HG02981 (cell line): Measurements from ENCODE around the gene PALLD.
"Not testable (repeated sequence)": the region's sequence is repeated elsewhere in the genome, so short reads cannot be mapped to it uniquely, and the experiment has no call there.

Source experiments
- ATAC-seq: cut with Tn5 transposase; IDR thresholded peaks from one replicate; pipeline ENCODE4 v1.9.1; 2021; ENCODE audit warnings: mild to moderate bottlenecking, moderate library complexity; ENCODE audit not compliant: unreplicated experiment

The PALLD gene

DNA sequence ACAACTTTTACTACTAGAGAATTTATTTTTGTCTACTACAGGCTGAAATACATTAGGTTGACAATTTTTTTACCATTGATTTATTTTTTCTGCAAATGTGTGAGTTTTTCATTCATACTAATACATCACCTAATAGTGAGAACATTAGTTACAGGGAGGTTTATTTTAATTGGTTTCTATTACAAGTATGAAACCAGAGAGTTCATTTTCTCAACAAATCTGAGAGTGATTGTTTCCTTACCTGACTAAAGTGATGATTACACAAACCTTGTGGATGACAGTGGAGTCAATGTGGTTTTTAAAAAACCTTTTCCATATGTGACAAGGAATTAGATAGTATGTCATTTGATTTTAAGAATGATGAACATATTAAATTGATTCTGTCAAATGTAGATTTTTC is 227.4 kb downstream of the PALLD start:
- ATAC-seq, result peak; percentile 68

DNA sequence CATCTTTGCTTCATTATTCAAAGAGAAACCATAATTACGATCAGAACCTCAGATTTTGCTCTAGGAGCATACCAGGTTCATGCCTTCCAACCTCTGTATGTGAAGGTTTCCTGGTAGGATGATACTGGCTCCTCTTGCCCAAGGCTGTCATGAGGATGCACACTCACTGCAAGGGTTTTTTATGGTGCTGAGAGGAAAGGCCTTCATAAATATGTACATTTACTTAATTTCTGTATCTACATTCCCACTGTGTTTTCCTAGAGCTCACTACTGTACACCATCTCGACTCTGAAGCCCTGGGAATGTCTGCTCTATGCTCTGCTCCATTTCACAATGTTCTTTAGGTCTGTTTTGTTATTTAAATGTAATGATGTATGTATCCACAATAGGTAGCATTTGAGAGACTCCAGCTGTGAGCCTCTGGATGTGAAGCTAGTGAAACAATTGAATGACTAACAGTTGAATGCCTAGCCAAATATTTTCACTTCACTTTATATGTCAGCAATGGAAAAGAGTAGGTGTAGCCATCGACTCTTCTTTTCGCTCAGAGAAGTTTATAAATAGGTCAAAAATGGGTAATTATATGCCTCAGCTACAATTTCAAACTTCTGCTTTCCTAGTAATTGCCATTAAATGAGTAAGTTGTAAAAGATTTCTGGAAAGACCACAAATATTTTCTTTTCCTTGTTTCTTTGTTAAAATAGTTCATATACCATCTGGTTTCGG is 228.0 kb downstream of the PALLD start:
- no peak for ATAC-seq

DNA sequence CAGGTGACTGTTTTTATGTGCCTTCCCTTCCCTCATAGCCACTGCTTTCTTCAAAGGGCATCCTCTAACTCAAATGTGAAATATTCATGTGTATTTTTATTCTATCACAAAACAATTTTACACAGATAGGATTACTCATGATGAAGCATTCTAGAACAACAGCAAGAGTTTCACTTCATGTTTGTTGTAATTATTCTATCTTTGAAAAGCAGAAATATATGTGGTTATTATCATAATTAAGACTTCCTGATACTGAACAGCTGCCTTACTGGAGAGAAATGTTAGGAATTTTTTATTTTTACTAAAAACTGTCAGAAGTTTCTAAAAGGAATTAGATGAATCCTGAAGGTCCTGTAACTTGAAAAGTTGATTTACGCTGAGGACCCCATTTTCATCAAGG is 229.1 kb downstream of the PALLD start:
- ATAC-seq, result no peak

DNA sequence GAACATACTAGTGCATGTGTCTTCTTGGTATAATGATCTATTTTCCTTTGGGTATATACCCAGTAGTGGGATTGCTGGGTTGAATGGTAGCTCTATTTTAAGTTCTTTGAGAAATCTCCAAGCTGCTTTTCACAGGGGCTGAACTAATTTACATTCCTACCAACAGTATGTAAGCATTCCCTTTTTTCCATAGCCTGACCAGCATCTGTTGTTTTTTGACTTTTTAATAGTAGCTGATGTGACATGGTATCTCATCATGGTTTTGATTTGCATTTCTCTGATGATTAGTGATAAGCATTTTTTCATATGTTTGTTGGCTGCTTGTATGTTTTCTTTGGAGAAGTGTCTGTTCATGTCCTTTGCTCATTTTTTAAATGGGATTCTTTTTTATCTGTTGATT is 230.3 kb downstream of the PALLD start:
- ATAC-seq, result not testable (repeated sequence)

DNA sequence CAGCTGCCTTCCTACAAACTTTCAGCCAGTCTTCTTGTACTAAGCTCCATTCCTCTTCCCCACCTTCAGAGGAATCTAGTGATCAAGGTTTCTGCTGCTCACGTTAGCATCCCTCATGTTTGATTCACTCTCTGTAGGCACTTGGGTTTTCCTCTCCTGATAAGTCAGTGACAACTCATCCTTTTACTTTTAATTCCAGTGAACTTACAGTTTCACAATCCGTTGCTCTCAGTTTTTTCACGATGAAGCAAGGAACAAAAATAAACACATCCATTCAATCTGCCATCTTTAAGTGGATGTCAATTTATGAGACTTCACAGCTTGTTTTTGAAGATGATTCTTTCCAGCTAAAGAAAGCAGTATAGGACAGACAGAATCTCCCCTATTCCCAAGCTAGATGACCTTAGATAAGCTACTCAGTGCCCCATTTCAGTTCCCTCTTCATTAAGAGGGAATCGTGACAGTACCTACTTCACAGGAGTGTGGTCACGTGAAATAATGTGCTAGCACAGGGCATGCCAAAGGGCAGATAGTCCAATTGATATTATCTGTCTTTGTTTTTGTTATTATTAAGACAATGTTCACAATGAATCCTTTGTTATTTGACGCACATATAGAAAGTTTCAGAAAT is 234.3 kb downstream of the PALLD start:
- no peak for ATAC-seq

DNA sequence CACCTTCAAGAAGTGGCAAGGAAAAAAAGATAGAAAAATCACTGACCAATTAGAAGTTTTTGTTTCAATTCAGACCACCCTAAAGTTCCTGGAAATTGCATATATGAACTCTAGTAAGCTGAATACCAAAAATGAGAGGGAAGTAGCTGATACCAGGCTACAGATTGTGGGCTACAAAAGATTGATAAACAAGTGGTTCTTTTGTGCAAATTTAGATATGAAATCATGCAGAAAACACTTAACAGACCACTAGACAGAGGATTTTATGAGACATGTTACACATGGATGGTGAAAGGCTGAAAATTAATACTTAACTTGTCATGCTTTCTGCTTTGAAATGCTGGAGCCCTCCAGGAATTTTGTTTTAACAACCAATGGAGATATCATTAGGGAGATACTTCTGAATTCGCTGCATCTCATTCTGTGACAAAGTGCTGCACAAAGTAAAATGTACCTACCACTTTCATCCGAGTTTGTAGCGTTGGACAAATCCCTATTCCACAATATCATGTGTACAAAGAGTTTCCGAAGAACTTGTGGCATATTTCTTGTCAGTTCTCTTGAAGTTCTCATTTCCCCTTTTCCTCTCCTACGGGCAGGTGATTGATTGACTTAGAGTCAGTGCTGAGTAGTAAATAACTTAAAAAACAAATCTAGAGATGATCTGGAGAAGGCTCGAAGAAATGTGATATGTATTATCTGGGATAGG is 235.0 kb downstream of the PALLD start:
- peak; percentile 56 for ATAC-seq

DNA sequence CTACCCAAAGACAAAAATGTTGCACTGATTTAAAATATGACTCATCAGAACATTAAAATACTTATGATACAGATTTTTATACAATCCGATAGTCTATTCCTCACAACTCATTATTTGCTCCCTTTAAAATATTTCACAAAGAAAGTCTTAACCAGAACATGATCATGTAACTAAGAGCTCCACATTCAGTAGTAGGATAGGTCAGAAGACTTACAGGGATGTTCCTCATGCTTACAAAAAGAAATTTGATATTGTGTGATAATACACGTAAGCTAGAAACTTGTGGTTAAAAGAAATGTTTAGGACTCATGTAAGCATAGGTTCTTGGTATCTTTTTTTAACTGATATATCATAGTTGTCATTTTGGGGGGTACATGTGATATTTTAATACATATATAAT is 235.9 kb downstream of the PALLD start:
- no peak for ATAC-seq

DNA sequence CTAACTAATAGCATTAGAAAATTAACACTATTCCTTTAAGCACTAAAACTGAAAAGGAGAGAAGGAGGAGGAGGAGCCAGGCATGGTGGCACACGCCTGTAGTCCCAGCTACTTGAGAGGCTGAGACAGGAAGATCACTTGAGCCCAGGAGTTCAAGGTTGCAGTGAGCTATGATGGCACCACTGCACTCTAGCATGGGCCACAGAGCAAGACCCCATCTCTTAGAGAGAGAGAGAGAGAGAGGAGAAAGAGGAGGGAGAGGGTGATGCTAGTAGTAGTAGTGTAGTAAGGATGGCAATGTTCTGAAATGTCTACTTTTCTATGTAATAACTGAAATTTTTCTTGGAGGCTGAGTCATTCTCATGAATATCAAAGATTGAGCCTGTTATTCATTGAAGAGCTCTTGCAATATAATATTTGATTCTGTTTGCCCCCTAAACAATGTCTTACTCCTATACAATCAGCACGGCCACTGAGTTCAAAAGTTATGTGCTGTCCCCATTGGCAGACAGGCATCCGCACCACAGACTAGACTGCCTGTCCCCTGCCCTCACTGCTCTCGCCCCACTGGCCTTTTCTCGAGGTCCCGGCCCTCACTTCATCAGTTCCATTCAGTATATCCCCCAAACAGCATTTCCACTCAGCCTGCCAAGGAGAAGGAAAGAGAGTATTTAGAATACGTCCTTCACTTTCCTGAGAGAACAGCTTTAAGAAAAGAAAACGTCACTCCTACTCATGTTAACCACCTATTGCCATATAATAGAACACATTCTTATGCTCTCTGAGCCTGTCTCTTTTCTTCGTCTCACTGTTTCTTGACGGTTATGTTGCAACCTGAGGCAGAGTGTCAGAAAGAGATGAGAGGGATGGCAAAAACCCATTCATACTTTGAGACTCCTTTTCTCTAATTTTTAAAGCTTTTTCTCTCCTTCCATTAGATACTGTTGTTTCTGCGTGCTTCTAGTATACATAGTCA is 238.1 kb downstream of the PALLD start:
- no peak for ATAC-seq

DNA sequence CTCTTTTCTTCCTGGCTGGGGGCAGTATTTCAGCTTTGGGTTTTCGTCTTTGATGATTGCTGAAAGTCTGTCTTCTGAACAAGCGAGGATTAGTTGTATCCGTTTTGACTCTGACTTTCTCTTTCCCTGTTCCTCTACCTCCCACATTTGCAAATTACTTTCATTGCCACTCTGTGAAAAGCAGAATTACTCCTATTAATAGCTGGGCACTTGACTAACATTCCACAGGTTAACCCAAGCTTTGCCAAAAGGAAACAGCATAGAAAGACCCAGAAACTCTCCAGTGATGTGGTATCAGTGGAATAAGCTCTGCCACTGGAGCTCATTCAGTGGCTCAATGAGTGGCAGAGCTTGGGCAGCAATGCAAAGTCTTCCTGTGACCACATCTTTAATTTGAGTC is 238.9 kb downstream of the PALLD start:
- ATAC-seq, result no peak

DNA sequence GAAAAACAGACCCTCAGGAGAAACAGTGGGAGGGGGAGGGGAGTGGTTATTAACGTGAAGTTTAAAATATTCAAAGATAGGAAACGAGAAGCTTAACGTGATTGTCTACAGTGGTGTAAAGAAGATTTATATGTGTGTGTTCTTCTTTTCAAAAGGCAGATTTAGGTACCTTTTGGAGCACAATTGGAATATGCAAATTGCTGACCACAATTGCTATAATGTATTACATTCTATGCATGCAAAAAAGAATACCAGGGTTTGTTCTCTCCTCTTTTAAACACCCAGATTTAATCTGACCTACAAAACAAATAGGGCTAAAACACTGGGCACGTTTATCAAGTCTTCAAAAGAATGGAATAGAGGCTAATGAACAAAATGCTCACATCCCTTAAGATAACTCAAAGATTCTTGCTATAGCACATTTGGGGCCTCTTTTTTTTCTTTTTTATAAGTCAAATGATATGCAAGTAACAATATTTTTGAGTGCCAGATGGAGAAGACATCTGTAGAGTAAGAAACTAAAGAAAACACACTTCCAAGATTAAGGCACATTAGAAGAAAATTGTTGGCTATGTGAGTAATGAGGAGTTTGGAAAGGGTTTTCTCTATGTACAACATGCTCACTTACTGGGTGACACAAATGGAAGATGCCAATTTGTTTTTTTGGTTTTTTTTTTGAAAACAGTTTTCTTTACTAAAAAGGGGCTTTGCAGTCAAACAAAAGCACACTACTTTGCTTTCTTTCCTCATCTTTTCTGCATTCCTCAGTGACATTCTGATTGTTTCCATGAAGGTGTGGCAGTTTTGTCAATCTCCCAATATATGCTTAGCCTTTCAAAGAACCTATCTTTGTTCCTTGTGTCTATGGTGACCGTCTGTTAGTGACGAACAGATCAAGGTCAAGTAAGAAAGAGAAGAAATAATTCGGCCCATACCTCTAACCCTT is 240.3 kb downstream of the PALLD start:
- no peak for ATAC-seq

DNA sequence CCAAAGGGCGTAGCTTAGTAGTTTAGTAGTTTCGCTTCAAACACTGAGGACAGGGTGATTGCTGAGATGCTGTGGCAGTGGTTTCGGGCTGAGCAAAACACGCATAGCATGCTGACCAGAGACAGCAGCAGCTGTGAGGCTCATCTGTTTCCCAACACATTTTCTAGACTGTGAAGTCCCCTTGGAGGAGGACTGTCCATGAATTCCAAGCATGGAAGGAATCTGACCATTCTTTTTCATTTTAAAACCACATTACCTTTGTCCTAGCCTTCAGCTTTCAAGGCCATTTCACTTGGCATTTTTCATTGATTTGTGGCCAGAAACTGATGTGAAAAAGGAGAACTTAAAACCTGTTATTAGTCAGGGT is 240.9 kb downstream of the PALLD start:
- ATAC-seq, result no peak

DNA sequence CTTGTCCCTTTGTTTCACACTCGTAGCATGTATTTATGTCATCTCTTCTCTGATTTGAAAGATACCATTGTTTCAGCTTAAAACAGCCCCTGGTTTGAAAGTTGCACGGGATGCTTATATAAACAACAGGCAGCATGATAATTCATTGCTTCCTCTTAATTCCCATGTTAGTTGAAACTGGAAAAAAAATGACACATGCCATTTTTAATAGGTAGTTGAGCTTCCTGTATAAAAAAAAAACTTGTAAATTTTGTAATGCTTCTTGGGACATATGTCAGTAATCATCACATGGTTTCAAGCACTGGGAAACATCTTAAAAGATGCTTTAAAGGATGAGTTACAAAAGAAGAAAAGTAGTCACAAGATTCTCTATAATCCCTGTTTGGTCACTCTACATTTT is 243.0 kb downstream of the PALLD start:
- ATAC-seq, result no peak

DNA sequence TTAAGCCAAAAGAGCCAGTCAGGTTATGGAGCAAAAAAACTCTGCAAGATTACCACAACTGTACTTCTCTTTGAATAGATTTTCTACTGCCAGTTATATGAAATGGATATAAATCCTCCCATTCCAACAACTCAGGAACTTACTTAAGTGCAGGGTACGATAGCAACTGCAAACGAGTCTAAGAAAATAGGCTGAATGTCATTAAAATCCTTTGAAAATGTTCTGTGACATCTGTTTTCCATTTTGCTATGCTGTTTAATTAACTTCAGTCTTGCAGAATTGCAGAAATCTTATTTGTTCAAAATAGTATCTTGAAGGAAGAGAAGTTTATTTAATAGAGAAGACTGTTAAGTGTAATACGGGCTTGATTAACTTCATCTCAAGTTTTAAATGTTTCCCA is 243.8 kb downstream of the PALLD start:
- no peak for ATAC-seq

DNA sequence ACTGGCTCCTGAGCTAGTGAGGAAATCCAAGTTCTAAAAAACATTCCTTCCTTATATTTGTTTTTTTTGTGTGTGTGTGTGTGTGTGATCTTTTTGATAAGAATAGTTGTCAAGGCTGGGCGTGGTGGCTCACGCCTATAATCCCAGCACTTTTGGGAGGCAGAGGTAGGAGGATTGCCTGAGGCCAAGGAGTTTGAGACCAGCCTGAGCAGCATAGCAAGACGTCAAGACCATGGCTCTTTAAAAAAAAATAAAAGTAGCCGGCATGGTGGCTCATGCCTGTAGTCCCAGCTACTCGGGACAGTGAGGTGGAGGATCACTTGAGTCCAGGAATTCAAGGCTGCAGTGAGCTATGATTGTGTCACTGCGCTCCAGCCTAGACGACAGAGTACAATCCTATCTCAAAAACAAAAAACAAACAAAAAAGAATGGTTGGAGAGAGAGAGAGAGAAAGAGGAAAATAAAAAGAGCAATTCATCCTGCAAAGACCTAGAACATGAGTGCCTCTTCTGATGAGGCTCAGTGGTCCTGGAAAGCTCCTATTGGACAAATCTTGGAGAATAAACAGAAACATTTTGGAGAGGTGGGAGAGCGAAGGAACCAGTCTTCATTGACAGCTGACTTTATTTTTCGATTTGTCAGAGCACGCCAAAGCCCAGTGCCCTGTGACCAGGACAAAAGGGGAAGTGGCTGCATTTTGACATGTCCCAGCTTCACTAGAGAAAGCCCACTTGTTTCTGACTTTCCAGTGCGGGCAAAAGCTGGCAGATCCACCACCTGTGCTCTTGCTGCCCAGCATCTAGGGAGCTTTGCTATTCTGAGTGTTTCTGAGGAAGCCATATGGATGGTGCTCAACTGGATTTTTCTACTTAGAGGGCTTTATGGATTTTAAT is 244.7 kb downstream of the PALLD start:
- no peak for ATAC-seq

DNA sequence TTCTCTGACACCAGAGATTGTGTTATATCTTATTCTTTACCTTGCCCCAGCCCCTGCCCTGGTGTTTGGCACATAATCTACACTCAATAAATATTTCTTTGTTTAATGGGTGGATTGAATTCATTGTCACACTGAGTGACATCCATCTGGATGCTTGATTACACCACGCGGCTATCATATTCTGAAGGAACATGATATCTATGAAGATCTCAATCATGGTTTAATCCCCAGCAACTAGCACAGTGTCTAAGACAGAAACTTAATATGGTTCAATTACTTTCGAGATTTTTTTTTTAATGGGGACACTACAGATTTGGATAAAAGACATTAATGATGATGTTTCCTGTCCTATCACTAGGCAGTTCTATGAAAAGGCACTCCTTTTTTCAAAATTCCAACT is 246.3 kb downstream of the PALLD start:
- ATAC-seq, result no peak

DNA sequence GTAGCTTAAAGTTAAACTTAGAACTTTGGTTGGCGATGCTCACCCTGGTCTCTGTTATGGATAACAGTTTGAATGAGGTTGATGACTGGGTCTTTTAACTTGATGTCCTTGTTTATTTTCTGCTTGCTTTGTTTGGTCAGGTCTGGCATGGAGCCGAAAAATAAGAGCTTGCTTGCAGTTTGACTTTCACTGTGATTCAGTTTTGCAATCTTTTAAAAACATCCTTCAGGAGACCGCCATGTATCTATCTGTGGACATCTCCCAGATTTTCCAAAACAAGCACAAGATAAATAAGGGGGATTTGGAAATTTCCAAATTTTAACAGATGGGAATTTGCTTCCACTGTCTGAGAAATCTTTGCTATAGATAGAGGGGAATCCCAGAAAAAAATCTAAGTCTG is 246.7 kb downstream of the PALLD start:
- ATAC-seq, result no peak

DNA sequence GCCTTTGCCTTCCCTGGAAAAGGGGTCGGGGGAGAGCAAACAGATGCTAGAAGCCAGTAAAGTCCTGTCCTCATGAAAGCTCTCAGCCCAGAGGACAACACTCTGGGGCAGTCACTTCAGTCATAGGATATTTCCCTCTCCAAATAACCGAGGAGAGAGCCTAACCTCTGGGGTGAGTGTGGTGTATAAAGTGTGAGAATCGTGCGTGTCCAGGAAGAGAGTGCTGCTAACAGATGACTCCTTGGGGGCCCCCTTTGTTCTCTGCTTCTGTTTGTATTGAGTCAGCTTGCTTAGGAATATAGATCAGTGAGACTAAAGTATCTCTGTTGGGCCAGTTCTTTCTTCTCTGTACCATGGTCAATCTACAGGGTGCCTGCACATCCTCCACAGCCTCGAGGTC is 247.2 kb downstream of the PALLD start:
- no peak for ATAC-seq

DNA sequence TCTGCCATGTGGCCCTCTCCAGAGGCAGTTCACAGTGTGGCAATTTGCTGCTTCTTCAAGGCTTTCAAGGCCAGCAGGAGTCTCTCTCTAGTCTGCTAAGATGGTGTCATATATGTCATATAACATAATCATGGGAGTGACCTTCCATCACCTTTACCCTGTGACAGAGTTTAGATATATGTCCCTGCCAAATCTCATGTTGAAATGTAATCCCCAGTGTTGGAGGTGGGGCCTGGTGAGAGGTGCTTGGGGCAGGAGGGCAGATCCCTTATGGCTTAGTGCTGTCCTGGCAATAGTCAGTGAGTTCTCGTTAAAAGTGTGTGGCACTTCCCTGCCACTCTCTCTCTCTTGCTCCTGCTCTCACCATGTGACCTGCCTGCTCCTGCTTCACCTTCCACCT is 252.0 kb downstream of the PALLD start:
- no peak for ATAC-seq
